ENCODE measurements around the gene INO80E. TPM values are rescaled to one million over a fixed set of nuclear protein-coding genes. Genes with fewer than 3 reads are reported as not detected.

INO80E gene
- total and polyA plus RNA-seq, 8 donors: 42.1 to 59.6 (median 51.6) TPM

Other genes with a start within 250 kb of the INO80E start
- not detected for gene ZG16, start 218.0 kb upstream of the INO80E start, total RNA-seq
- under 1 TPM in 5 of 6 donors, not detected in 1; 0.06 to 0.10 (median 0.07) TPM for gene ZG16, start 218.0 kb upstream of the INO80E start, polyA plus RNA-seq (ENCODE audit: insufficient read length in 6 of 6)
- gene KIF22, start 205.5 kb upstream of the INO80E start, total RNA-seq: 10 to 100 TPM; 24.8 to 32.5 TPM
- gene KIF22, start 205.5 kb upstream of the INO80E start, polyA plus RNA-seq (ENCODE audit: insufficient read length in 6 of 6): 10 to 100 TPM; 48.4 to 92.2 (median 63.9) TPM
- gene MAZ, start 189.7 kb upstream of the INO80E start, total RNA-seq: 100 to 1,000 TPM; 193 to 205 TPM
- gene MAZ, start 189.7 kb upstream of the INO80E start, polyA plus RNA-seq (ENCODE audit: insufficient read length in 6 of 6): 100 to 1,000 TPM; 246 to 353 (median 292) TPM
- 1 to 10 TPM in 1 of 2 donors, under 1 TPM in 1; 0.94 to 3.1 TPM for gene PRRT2, start 184.0 kb upstream of the INO80E start, total RNA-seq
- 10 to 100 TPM in 5 of 6 donors, 1 to 10 TPM in 1; 9.0 to 15.1 (median 11.2) TPM for gene PRRT2, start 184.0 kb upstream of the INO80E start, polyA plus RNA-seq (ENCODE audit: insufficient read length in 6 of 6)
- gene PAGR1, start 180.1 kb upstream of the INO80E start, total RNA-seq: 10 to 100 TPM; 16.4 to 23.1 TPM
- gene PAGR1, start 180.1 kb upstream of the INO80E start, polyA plus RNA-seq (ENCODE audit: insufficient read length in 6 of 6): 10 to 100 TPM; 27.5 to 40.6 (median 30.6) TPM
- 100 to 1,000 TPM; 236 to 280 TPM for gene MVP, start 175.8 kb upstream of the INO80E start, total RNA-seq
- gene MVP, start 175.8 kb upstream of the INO80E start, polyA plus RNA-seq (ENCODE audit: insufficient read length in 6 of 6): 10 to 100 TPM; 12.5 to 22.8 (median 16.8) TPM
- gene CDIPT, start 133.0 kb upstream of the INO80E start, total RNA-seq: 10 to 100 TPM; 69.5 to 84.8 TPM
- 10 to 100 TPM; 72.5 to 80.5 (median 78.3) TPM for gene CDIPT, start 133.0 kb upstream of the INO80E start, polyA plus RNA-seq (ENCODE audit: insufficient read length in 6 of 6)
- gene SEZ6L2, start 96.7 kb upstream of the INO80E start, total RNA-seq: 10 to 100 TPM in 1 of 2 donors, 1 to 10 TPM in 1; 7.7 to 30.2 TPM
- 1 to 10 TPM; 4.9 to 6.3 (median 5.7) TPM for gene SEZ6L2, start 96.7 kb upstream of the INO80E start, polyA plus RNA-seq (ENCODE audit: insufficient read length in 6 of 6)
- 10 to 100 TPM in 1 of 2 donors, 1 to 10 TPM in 1; 3.6 to 15.6 TPM for gene ASPHD1, start 95.8 kb upstream of the INO80E start, total RNA-seq
- gene ASPHD1, start 95.8 kb upstream of the INO80E start, polyA plus RNA-seq (ENCODE audit: insufficient read length in 6 of 6): under 1 TPM; 0.42 to 0.66 (median 0.61) TPM
- gene KCTD13, start 70.0 kb upstream of the INO80E start, total RNA-seq: 10 to 100 TPM; 14.8 to 20.9 TPM
- 10 to 100 TPM; 18.3 to 24.2 (median 21.3) TPM for gene KCTD13, start 70.0 kb upstream of the INO80E start, polyA plus RNA-seq (ENCODE audit: insufficient read length in 6 of 6)
- 100 to 1,000 TPM; 122 to 154 TPM for gene TMEM219, start 34.2 kb upstream of the INO80E start, total RNA-seq
- gene TMEM219, start 34.2 kb upstream of the INO80E start, polyA plus RNA-seq (ENCODE audit: insufficient read length in 6 of 6): 100 to 1,000 TPM; 103 to 128 (median 114) TPM
- gene TAOK2, start 22.4 kb upstream of the INO80E start, total RNA-seq: 10 to 100 TPM; 61.4 to 64.5 TPM
- gene TAOK2, start 22.4 kb upstream of the INO80E start, polyA plus RNA-seq (ENCODE audit: insufficient read length in 6 of 6): 10 to 100 TPM; 47.5 to 71.4 (median 55.0) TPM
- 10 to 100 TPM; 14.4 to 17.4 TPM for gene HIRIP3, start 624 bp upstream of the INO80E start, total RNA-seq
- 10 to 100 TPM; 17.8 to 20.7 (median 18.3) TPM for gene HIRIP3, start 624 bp upstream of the INO80E start, polyA plus RNA-seq (ENCODE audit: insufficient read length in 6 of 6)
- 1 to 10 TPM; 2.5 to 2.7 TPM for gene DOC2A, start 14.8 kb downstream of the INO80E start, total RNA-seq
- gene DOC2A, start 14.8 kb downstream of the INO80E start, polyA plus RNA-seq (ENCODE audit: insufficient read length in 6 of 6): 1 to 10 TPM in 5 of 6 donors, under 1 TPM in 1; 0.77 to 5.1 (median 3.2) TPM
- gene C16orf92, start 27.0 kb downstream of the INO80E start, total RNA-seq: not detected
- not detected for gene C16orf92, start 27.0 kb downstream of the INO80E start, polyA plus RNA-seq (ENCODE audit: insufficient read length in 6 of 6)
- under 1 TPM in 1 of 2 donors, not detected in 1; 0.29 TPM for gene TLCD3B, start 35.0 kb downstream of the INO80E start, total RNA-seq
- gene TLCD3B, start 35.0 kb downstream of the INO80E start, polyA plus RNA-seq (ENCODE audit: insufficient read length in 6 of 6): 1 to 10 TPM in 3 of 6 donors, under 1 TPM in 3; 0.28 to 1.4 (median 0.96) TPM
- 1,000 to 10,000 TPM in 1 of 2 donors, 100 to 1,000 TPM in 1; 710 to 1,105 TPM for gene ALDOA, start 69.5 kb downstream of the INO80E start, total RNA-seq
- 100 to 1,000 TPM; 299 to 424 (median 350) TPM for gene ALDOA, start 69.5 kb downstream of the INO80E start, polyA plus RNA-seq (ENCODE audit: insufficient read length in 6 of 6)
- 10 to 100 TPM; 82.5 to 89.8 TPM for gene PPP4C, start 79.8 kb downstream of the INO80E start, total RNA-seq
- gene PPP4C, start 79.8 kb downstream of the INO80E start, polyA plus RNA-seq (ENCODE audit: insufficient read length in 6 of 6): 10 to 100 TPM; 62.0 to 80.8 (median 74.1) TPM
- gene TBX6, start 95.7 kb downstream of the INO80E start, total RNA-seq: 1 to 10 TPM; 1.6 TPM
- 1 to 10 TPM in 5 of 6 donors, under 1 TPM in 1; 0.79 to 1.9 (median 1.8) TPM for gene TBX6, start 95.7 kb downstream of the INO80E start, polyA plus RNA-seq (ENCODE audit: insufficient read length in 6 of 6)
- 10 to 100 TPM; 57.5 to 79.5 TPM for gene YPEL3, start 100.0 kb downstream of the INO80E start, total RNA-seq
- gene YPEL3, start 100.0 kb downstream of the INO80E start, polyA plus RNA-seq (ENCODE audit: insufficient read length in 6 of 6): 10 to 100 TPM; 48.8 to 69.3 (median 53.6) TPM
- 1 to 10 TPM; 5.6 to 9.0 TPM for gene GDPD3, start 117.3 kb downstream of the INO80E start, total RNA-seq
- 10 to 100 TPM; 11.8 to 20.3 (median 18.2) TPM for gene GDPD3, start 117.3 kb downstream of the INO80E start, polyA plus RNA-seq (ENCODE audit: insufficient read length in 6 of 6)
- gene MAPK3, start 127.0 kb downstream of the INO80E start, total RNA-seq: 10 to 100 TPM; 70.1 to 95.1 TPM
- 100 to 1,000 TPM in 5 of 6 donors, 10 to 100 TPM in 1; 99.0 to 114 (median 106) TPM for gene MAPK3, start 127.0 kb downstream of the INO80E start, polyA plus RNA-seq (ENCODE audit: insufficient read length in 6 of 6)
- gene CORO1A, start 187.4 kb downstream of the INO80E start, total RNA-seq: 100 to 1,000 TPM in 1 of 2 donors, 10 to 100 TPM in 1; 29.3 to 172 TPM
- 10 to 100 TPM; 16.0 to 24.4 (median 17.9) TPM for gene CORO1A, start 187.4 kb downstream of the INO80E start, polyA plus RNA-seq (ENCODE audit: insufficient read length in 6 of 6)
- gene BOLA2B, start 197.4 kb downstream of the INO80E start, total RNA-seq: 100 to 1,000 TPM in 1 of 2 donors, 10 to 100 TPM in 1; 59.3 to 101 TPM
- 10 to 100 TPM; 12.0 to 30.4 (median 22.3) TPM for gene BOLA2B, start 197.4 kb downstream of the INO80E start, polyA plus RNA-seq (ENCODE audit: insufficient read length in 6 of 6)
- 10 to 100 TPM; 21.5 to 25.5 TPM for gene SLX1A, start 197.6 kb downstream of the INO80E start, total RNA-seq
- 10 to 100 TPM; 20.6 to 31.0 (median 23.1) TPM for gene SLX1A, start 197.6 kb downstream of the INO80E start, polyA plus RNA-seq (ENCODE audit: insufficient read length in 6 of 6)
- 10 to 100 TPM; 19.7 to 29.3 TPM for gene SULT1A3, start 203.0 kb downstream of the INO80E start, total RNA-seq
- 10 to 100 TPM in 4 of 6 donors, 1 to 10 TPM in 2; 6.4 to 13.7 (median 11.4) TPM for gene SULT1A3, start 203.0 kb downstream of the INO80E start, polyA plus RNA-seq (ENCODE audit: insufficient read length in 6 of 6)